GM19372 (cell line): Measurements from ENCODE around the gene CD200.

ENCODE experiments used
- ATAC-seq: cut with Tn5 transposase; IDR thresholded peaks from one replicate; pipeline ENCODE4 v1.9.1; 2021; ENCODE audit warnings: mild to moderate bottlenecking, low read depth, moderate library complexity; ENCODE audit not compliant: unreplicated experiment

Gene CD200

GRCh38 chr3:112407214-112407887 is 74.4 kb downstream of the CD200 start:
- peak; percentile 43 for ATAC-seq

GRCh38 chr3:112407888-112408702 is 75.1 kb downstream of the CD200 start:
- ATAC-seq, result peak; percentile 8

GRCh38 chr3:112409041-112409440 is 76.1 kb downstream of the CD200 start:
- no peak for ATAC-seq

- ATAC-seq, result no peak
Observed at GRCh38 chr3:112411425-112411824, 78.5 kb downstream of the CD200 start.
